CD4-positive, alpha-beta T cell treated with Interleukin-17A for 4 hours (primary cell): ENCODE data around the gene RAB1A.
"Not testable (repeated sequence)": the region's sequence is repeated elsewhere in the genome, so short reads cannot be mapped to it uniquely, and the experiment has no call there.

Experiments used
- DNase-seq: peaks from one replicate; pipeline ENCODE4 v3.0.0-alpha.2; 2020; ENCODE audit warnings: mixed read lengths

The RAB1A gene

DNA sequence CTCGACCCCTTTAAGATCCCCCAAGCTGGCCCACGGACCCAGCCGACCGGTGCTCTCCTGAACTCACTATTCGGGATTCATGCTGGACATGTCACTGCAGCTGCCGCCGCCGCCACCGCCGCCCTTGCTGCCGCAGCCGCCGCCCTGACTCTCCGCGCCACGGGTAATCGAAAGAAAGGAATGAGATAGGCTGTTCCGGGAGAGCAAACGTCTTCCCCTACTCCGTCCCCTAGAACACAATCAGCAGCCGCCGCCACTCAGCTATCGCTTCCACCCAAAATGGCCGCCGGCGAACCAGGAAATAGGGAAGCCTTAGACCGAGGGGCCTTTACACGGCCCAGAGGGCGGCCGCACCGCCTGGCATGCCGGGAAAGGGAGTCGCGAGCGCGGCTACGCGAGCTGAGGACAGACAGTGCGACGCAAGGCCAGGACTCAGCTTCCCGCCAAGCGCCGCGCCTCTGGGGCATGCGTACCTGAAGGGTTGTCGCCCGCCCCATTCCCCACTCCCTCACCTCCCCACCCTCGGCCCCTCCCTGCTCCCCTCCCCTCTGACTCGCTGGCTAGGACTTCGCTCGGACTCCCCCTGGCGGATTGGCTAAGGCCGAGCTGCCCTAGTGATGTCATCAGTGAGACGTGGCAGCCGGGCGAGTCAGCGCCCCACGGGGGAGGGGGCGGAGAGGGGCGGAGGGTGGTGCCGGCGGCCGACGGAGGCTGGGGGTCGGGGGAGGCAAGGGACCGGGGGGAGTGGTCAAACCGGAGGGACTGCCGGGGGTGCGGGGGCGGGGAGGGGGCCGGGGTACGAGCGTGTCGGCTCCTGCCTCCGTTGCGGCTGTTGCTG, at the start of gene RAB1A:
Gene RAB1A, minus strand, starts transcription at position 281 of the 838 bp plus-strand sequence. Its CDS starts 191 bp downstream, at position 90.
- DNase-seq, result peak; percentile 99

DNA sequence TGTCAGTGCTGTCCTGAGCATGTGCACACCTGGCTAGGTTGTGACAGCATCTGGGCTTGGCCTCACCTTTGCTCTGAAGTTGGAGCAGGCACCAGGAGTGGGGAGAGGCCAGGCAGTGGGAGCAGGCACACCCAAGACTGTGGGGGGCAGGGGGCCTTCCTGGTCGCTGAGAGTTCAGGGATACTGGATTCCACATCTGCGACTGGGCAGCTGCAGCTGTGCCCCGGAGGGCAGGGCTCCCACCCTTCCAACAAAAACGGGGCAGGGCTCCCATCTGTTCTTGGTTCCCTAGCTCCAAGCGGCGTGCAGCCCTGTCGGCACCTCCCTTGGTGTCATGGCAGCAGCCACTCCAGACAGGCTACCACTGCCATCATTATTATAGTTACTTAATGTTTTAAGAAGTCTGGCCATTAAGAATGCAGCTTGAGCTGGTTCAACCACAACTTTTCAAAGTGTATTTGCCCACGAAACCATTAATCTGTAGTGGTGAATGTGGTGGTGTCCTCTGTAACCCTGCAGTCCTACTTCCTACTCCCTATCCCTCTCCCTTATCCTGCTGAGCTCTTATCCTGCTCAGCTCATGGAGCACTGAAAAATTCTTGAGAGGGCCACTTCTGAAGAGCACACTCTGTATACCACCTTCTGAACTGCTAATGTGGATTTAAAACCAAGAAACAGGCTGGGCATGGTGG, 48.0 kb upstream of the RAB1A start:
- no peak for DNase-seq

DNA sequence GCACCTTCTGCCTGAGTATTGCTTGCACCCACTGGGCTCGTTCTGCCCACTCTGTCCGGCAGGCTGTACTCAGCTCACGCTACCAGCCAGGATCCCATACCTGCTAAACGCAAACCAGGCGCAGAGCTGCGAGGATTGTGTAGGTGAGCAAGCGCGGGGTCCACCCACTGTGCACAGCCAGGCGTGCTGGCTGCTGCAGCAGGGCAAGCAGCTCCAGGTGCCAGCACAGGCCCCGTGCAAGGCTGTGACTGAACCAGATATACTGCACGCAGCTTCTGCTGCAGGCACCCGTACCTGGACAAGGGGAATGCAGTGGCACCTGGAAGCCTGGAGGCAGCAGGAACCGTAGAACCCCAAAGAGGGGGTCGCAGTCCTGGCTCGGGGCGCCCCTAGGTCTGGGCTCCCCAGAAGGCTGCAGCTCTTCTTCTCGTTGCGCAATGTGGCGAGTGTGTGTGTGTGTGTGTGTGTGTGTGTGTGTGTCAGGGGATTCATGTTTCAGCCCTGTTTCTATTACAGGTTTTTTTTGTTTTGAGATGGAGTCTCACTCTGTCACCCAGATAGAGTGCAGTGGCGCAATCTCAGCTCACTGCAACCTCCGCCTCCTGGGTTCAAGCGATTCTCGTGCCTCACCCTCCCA, 46.1 kb upstream of the RAB1A start:
- DNase-seq, result no peak

DNA sequence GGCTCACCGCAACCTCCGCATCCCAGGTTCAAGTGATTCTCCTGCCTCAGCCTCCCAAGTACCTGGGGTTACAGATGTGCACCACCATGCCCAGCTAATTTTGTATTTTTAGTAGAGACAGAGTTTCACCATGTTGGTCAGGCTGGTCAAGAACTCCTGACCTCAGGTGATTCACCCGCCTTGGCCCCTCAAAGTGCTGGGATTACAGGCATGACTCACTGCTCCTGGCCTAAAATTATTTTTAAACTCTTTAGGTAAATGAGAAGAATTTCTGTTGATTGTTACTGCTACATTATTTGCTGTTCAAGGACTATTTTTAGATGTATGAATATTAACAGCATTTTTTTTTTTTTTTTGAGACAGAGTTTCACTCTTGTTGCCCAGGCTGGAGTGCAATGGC, 44.1 kb upstream of the RAB1A start:
- not testable (repeated sequence) for DNase-seq

DNA sequence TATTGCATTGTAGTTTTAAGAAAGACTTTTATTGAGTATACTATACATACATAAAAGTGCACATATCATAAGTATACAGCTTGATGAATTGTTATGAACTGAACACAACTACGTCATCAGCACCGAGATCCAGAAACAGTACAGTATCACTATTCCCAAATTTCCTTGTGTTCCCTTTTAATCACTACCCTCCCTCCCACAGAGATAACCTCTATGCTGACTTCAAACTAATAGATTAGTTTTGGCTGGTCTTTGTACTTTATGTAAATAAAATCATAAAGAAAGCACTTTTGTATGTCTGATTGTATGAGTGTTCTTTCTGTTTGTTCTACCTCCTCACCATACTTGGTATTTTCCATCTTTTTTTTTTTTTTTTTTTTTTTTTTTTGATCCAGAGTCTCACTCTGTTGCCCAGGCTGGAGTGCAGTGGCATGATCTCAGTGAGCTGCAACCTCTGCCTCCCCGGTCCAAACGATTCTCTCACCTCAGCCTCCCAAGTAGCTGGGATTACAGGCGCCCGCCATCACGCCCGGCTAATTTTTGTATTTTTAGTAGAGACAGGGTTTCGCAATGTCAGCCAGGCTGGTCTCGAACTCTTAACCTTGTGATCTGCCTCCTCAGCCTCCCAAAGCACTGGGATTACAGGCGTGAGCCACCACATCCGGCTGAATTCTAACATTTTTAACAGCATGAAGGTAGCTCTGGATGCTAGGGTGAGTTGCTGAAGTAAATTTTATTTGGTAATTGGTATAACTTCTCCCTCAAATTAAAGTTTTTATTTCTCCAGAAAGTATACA, 43.3 kb upstream of the RAB1A start:
- no peak for DNase-seq

DNA sequence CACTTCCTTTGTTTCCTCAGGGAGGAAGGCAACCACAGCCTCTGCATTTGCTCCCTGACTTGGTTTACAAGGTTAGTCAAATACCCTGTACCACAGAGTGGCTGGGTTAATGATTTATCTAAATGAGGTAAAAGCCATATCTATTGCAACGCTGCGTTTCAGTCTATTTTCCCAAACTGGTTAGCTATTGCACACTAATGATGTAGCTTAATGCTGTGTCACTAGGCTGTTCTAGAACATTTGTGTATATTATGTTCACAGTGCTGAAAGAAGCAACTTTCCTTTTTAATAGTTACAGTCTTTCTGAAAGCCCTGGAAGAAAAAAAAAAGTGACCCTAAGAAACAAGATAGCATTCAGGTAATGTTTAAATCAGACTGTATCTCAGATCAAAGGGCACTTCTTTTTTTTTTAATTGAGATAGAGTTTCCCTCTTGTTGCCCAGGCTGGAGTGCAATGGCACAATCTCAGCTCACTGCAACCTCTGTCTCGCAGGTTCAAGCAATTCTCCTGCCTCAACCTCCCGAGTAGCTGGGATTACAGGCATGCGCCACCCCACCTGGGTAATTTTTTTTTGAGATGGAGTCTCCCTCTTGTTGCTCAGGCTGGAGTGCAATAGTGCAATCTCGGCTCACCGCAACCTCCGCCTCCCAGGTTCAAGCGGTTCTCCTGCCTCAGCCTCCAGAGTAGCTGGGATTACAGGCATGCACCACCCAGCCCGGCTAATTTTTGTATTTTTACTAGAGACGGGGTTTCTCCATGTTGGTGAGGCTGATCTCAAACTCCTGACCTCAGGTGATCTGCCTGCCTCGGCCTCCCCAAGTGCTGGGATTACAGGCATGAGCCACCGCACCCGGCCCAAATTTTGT, 40.9 kb upstream of the RAB1A start:
- DNase-seq, result not testable (repeated sequence)

DNA sequence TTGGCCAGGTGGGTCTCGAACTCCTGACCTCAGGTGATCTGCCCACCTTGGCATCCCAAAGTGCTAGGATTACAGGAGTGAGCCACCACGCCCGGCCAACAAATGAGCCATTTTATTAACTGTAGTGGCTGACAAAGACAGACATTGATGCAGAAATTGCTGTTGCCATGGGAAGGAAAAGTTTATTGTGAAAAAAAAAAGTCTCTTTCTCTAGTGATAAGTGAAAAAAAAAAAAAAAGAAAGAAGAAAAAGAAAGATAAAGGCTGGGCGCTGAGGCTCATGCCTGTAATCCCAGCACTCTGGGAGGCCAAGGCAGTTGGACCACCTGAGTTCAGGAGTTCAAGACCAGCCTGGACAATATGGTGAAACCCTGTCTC, 39.8 kb upstream of the RAB1A start:
- DNase-seq, result no peak

DNA sequence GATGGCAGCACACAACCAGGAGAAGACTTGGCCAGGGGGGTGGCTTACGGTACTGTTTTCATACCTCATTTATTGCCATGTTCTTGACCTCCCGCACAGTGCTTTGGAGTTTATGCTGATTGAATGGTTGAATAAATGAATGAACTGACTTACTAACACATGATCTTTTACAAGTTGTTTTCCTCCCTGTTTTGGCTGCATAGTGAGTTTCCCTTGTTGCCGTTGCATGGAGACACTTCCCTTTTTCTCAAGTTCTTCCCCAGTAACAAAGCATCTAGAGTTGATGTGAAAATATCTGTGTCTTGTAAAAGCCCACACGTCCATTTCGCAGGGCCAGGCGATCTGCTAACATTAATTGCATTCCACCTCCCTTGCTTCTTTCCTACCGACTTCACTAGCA, 35.7 kb upstream of the RAB1A start:
- no peak for DNase-seq

DNA sequence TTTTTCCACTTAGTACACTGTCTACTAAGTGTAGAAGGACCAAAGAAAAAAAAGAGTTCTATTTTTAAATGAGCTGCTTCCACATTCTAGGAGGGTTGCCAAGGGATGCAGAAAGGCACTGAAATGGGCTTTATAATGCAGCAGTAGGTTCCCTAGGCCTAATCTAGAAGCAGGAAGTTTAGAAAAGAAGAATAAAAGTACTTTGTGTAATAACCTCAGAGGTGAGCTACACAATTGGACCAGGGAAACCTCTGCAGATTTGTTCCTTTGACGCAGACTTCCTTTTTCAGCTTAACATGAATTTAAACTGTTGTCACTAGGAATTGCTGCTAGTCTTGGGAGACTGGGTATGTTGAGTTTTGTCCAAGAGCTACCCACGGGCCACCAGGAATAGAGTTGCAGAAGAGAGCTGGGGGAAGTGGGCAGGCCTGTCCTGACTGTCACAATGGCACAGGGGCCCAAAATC, 34.6 kb upstream of the RAB1A start:
- DNase-seq, result no peak

DNA sequence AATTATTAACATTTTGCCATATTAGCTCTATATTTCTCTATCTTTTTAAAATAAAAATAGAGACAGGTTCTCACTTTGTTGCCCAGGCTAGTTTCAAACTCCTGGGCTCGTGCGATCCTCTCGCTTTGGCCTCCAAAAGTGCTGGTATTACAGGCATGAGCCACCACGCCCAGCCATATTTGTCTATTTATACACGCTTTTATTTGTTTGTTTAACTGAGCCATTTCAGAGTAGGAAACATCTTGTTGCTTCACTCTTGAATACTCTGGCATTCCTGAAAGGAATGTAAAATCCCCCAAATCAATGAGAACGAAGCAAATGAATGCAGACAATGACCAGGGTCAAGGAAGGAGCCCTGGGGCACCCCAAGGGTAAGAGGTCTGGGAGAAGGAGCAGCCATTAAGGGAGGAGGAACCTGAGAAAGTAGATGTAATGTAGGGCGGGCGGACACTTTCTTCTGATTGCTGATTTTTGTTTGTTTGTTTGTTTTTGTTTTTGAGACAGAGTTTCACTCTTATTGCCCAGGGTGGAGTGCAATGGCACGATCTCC, 31.7 kb upstream of the RAB1A start:
- DNase-seq, result no peak

DNA sequence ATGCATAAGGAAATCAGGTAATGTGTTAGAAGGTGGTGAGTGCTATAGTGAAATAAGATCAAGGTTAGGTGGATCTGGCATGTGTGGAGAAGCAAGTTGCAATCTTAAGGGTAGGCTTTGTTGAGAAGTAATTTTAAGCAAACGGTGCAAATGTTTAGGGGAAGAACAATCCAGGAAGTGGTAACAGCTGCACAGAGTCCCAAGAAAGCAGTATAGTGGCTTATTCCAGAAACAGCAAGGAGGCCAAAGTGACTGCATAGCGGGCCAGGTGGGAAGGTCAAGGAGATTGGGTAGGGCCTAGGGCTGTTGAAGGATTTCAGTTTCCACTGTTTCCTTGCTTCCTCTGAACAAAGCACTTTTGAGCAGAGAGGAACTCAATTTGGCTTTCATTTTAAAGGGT, 30.0 kb upstream of the RAB1A start:
- DNase-seq, result no peak

DNA sequence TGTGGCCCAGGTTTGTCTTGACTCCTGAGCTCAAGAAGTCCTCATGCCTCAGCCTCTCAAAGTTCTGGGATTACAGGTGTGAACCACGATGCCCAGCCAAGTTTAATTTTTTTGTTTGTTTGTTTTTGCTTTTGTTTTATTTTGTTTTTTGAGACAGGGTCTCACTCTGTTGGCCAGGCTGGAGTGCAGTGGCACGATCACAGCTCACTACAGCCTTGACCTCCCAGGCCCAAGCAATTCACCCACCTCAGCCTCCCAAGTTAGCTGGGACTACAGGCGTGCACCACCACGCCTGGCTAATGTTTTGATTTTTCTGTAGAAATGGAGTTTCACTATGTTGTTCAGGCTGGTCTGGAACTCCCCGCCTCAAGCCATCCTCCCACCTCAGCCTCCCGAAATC, 29.4 kb upstream of the RAB1A start:
- DNase-seq, result no peak

DNA sequence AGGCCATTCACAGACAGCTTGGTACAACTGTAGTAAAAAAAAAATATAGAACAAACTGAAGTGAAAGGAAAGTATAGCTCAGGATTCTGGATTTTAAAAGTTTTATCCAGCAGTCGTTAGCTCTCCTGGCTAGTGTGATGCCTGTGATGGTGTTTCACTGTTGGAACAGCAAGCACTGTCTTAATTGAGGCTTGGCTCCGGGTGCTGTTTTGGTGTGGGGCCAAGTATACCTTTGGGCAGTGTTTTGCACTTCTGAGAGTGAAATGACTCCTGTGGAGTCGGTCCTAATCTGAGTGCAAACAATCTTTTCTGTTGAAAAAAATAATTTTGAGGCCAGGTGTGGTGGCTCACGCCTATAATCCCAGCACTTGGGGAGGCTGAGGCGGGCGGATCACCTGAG, 28.7 kb upstream of the RAB1A start:
- DNase-seq, result no peak

DNA sequence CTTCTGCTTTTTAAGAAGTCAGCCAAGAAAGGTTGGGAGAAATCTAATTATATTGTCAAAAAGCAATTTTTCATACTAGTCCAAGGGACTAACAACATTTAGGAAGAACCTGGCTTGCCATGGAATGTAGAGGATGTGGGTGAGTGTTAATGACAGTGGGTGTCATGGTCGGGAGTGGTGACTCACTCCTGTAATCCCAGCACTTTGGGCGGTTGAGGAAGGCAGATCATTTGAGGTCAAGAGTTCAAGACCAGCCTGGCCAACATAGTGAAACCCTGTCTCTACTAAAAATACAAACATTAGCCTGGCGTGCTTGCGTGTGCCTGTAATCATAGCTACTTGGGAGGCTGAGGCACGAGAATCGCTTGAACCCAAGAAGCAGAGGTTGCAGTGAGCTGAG, 27.9 kb upstream of the RAB1A start:
- DNase-seq, result not testable (repeated sequence)

DNA sequence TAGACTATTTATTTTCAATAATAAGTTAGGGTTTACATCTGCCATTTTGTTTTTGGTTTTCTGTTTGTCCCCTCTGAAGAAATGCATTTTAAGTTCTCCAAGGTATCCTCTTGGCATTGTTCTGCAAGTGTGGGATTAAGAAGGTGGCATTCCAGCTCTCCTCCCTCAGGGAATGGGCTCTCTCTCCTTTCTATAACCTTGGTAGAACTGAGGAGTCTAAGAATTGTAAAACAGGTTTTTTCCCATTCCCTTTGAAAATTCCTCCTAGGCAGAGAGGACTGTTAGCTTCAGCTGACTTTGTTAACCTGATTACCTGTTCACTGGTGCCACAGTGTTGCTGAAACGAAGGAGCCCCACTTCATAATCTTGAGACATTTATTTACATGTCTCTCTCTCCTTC, 26.1 kb upstream of the RAB1A start:
- no peak for DNase-seq

DNA sequence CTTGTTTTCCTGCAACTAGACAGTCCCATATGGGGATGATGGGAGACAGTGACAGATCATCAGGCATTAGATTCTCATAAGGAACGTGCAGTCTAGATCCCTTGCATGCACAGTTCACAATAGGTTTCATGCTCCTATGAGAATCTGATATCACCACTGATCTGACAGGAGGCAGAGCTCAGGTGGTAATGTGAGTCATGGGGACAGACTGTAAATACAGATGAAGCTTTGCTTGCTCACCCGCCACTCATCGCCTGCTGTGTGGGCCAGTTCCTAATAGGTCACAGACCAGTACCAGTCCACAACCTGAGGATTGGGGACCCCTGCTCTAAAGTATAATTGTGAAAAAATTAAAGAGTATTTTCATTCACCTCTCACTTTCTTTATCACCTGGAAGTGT, 23.6 kb upstream of the RAB1A start:
- no peak for DNase-seq

DNA sequence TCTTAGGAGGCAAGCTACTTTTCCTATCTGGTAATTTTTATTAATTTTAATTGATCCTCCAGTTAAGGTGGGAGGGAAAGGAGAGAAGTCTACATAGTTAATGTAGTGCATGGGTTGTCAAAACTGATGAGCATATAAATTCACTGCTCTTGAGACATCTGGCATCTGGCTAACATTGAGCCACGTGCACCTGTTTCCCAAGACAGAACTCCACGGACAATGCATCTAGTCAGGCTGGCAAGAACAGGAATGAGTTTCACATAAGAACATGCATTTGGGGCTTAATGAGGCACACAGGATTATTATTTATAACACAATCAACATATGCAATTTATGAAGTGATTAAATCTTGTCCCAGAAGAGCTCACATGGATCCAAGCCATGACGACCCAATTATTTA, 16.2 kb upstream of the RAB1A start:
- DNase-seq, result no peak

DNA sequence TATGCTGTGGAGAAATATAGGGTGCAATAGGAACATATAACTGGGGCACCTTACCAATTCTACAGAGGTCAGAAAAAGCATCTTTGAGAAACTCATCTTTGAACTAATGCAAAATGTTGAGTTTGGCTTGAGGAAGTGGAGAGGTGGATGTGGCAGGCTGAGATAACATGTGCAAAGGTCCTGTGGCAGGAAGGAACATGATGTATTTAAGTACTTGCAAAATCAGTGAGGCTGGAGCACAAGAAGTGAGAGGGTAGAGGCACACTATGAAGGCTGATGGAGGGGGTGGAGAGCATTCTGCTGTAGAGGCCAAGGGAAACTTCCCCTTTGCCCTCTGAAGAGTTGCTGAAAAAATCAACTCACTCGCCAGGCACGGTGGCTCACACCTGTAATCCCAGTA, 14.7 kb upstream of the RAB1A start:
- DNase-seq, result no peak

DNA sequence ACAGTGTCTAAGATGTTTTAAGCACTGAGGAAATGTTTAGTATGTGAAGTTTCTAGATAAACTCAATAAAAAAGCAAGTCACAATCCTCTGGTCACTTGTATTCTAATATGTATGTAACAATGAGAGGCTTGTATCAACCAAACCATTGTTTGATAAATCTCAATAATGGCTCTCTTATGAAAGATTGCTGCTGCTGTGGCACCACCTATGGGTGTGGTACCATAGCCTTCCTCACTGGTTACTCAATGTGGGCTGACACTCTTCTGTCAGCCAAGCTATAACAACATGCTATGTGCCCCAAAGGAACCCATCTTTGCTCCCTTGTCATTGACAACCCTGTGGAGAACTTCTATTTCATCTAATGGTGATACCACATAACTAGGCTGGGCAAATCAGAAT, 12.6 kb upstream of the RAB1A start:
- peak; percentile 18 for DNase-seq

DNA sequence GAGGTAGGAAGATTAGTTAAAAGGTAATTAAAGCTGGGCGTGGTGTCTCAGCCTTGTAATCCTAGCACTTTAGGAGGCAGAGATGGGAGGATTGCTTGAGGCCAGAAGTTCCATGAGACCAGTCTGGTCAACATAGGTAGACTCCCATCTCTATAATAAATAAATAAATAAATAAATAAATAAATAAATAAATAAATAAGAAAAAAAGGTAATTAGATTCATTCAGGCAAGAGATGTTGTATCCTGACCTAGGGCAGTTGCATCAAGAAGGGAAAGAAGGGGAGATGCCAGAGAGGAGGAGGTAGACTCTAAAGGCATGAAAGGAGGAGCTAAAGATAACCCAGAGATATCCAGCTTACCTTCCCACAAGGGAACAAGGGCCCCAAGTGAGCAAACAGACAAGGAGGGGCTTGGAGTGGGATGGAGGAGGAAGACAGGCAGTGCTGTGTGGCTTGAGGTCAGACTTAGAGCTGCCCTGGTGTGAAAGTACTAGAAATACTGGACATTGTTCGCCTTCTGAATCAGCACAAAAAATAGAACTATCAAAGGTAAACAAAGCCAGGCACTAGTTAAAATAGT, 7.4 kb upstream of the RAB1A start:
- no peak for DNase-seq

DNA sequence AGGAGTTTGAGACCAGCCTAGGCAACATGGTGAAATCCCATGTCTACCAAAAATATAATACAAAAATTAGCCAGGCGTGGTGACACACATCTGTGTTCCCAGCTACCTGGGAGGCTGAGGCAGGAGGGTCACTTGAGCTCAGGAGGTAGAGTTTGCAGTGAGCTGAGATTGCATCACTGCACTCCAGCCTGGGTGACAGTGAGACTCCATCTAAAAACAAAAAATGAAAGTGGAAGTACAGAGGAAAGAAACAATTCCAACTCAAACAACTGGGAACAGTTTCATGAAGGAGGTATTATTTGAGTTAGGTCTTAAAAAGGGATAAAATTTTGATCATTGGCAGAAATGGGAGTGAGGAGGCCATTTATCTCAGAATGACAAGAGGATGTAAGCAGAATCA, 6.3 kb upstream of the RAB1A start:
- DNase-seq, result no peak
